ENCODE data around the gene ATP1A3.
"Not testable (repeated sequence)": the region's sequence is repeated elsewhere in the genome, so short reads cannot be mapped to it uniquely, and the experiment has no call there.

The ATP1A3 gene

GRCh38 chr19:42010245-42011126, 16.5 kb upstream of the ATP1A3 start:
- no peak for DNase-seq (ENCODE audit: low read depth, low spot score)

- DNase-seq (ENCODE audit: low read depth, low spot score): no peak
These were observed 12.5 kb upstream of the ATP1A3 start for GRCh38 chr19:42006569-42006968.

- DNase-seq (ENCODE audit: low read depth, low spot score): no peak
These were observed 11.5 kb upstream of the ATP1A3 start for GRCh38 chr19:42005504-42005903.

- no peak for DNase-seq (ENCODE audit: low read depth, low spot score)
These were observed 9.7 kb upstream of the ATP1A3 start for GRCh38 chr19:42003506-42004294.

- DNase-seq (ENCODE audit: low read depth, low spot score): no peak
These were observed 5.8 kb upstream of the ATP1A3 start for GRCh38 chr19:41999878-42000208.

GRCh38 chr19:41999071-41999877, 5.2 kb upstream of the ATP1A3 start:
- no peak for DNase-seq (ENCODE audit: low read depth, low spot score)

- DNase-seq (ENCODE audit: low read depth, low spot score): no peak
These were observed 4.4 kb upstream of the ATP1A3 start for GRCh38 chr19:41998246-41999020.

- DNase-seq (ENCODE audit: low read depth, low spot score): no peak
These were observed 3.8 kb upstream of the ATP1A3 start for GRCh38 chr19:41997851-41998229.

- no peak for DNase-seq (ENCODE audit: low read depth, low spot score)
These were observed 3.3 kb upstream of the ATP1A3 start for GRCh38 chr19:41997121-41997850.

GRCh38 chr19:41995959-41996797, 2.1 kb upstream of the ATP1A3 start:
- no peak for DNase-seq (ENCODE audit: low read depth, low spot score)

- DNase-seq (ENCODE audit: low read depth, low spot score): no peak
These were observed 1.2 kb upstream of the ATP1A3 start for GRCh38 chr19:41994994-41995958.

- DNase-seq (ENCODE audit: low read depth, low spot score): no peak
These were observed 516 bp upstream of the ATP1A3 start for GRCh38 chr19:41994521-41994971.

- DNase-seq (ENCODE audit: low read depth, low spot score): not testable (repeated sequence)
These were observed 2.0 kb downstream of the ATP1A3 start for GRCh38 chr19:41991925-41992569.

GRCh38 chr19:41991025-41991424, 3.0 kb downstream of the ATP1A3 start:
- DNase-seq (ENCODE audit: low read depth, low spot score): no peak

GRCh38 chr19:41990615-41991014, 3.4 kb downstream of the ATP1A3 start:
- DNase-seq (ENCODE audit: low read depth, low spot score): no peak

- DNase-seq (ENCODE audit: low read depth, low spot score): no peak
These were observed 4.0 kb downstream of the ATP1A3 start for GRCh38 chr19:41990028-41990427.

- DNase-seq (ENCODE audit: low read depth, low spot score): no peak
These were observed 5.1 kb downstream of the ATP1A3 start for GRCh38 chr19:41988947-41989346.

All from smooth muscle cell of the brain vasculature (primary cell).